RPMI7951 (cell line): ENCODE measurements around the gene SHCBP1. TPM values are rescaled to one million over a fixed set of nuclear protein-coding genes. Genes with fewer than 3 reads are reported as not detected.

ENCODE experiments used
- DNase-seq: peaks from one replicate; pipeline ENCODE4 v3.0.0-alpha.2; 2012; ENCODE audit warnings: low read depth
- total RNA-seq: library from RNA; depleted of rRNA; stranded (reverse); fragments of >200 nt; shearing (Covaris generic); gene quantifications from 2 replicates; pipeline ENCODE4 v1.2.3, GENCODE V29; 2014

Gene SHCBP1
- total RNA-seq, 1 experiment from 2014 or later: 56.6 TPM

DNA sequence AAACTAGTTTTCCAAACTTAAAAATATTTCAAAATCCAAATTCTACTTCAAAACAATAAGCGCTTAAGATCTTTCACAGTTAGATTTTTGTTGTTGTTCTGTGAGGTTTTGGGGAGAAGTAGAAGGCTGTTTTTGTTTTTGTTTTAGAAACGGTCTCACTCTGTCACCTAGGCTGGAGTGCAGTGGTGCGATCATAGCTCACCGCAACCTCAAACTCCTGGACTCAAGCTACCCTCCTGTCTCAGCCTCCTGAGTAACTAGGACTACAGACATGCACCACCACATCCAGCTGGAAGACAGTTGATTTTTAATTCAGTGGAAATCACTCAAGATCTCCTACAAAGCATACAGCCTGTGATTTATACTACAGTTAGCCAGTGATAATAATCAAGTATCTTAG, 2.7 kb downstream of the SHCBP1 start:
- DNase-seq: no peak

GRCh38 chr16:46614006-46614405, 7.2 kb downstream of the SHCBP1 start:
- DNase-seq: no peak

GRCh38 chr16:46613352-46613751, 7.8 kb downstream of the SHCBP1 start:
- DNase-seq: no peak

GRCh38 chr16:46612121-46612520, 9.1 kb downstream of the SHCBP1 start:
- DNase-seq: no peak

GRCh38 chr16:46607529-46607928, 13.7 kb downstream of the SHCBP1 start:
- peak; percentile 45 for DNase-seq

DNA sequence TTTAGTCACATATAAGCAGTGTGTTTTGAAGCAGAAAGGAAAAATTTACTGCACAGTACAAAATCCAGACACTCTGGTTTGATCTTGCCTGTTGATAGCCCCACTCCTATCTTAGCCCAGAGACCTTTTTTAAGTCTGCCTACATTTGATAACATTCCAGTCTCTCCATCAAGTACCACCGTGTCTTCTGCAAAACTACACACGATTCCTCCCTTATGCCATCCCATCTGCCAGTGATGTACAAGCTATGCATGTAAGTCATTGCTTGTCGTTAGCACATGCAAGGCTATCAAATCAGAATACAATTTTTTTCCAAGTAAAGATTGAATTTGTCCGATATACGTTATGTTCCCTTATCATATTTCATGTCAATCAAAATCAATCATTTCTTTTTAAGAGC, 14.9 kb downstream of the SHCBP1 start:
- DNase-seq: no peak

GRCh38 chr16:46591257-46591656, 29.9 kb downstream of the SHCBP1 start:
- DNase-seq: no peak

GRCh38 chr16:46586011-46586577, 35.1 kb downstream of the SHCBP1 start:
- no peak for DNase-seq

- no peak for DNase-seq
Observed at GRCh38 chr16:46583036-46583435, 38.1 kb downstream of the SHCBP1 start.

DNA sequence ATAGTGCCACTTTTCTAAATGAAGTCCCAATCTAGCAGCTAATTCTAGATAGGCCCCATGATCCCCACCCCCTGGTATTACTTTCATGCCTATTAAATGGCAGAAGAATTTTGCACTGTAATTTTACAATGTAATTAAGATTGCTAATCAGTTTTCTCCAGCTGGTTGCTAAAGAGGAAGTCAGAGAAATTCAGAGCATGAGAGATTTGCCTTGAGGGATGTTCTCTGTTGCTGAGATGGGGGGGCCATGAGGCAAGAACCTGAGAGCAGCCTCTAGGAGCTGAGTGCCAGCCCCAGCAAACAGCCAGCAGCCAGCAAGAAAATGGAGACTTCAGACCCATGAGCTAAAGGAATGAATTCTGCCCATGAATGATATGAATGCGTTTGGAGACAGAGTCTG, 38.9 kb downstream of the SHCBP1 start:
- no peak for DNase-seq

DNA sequence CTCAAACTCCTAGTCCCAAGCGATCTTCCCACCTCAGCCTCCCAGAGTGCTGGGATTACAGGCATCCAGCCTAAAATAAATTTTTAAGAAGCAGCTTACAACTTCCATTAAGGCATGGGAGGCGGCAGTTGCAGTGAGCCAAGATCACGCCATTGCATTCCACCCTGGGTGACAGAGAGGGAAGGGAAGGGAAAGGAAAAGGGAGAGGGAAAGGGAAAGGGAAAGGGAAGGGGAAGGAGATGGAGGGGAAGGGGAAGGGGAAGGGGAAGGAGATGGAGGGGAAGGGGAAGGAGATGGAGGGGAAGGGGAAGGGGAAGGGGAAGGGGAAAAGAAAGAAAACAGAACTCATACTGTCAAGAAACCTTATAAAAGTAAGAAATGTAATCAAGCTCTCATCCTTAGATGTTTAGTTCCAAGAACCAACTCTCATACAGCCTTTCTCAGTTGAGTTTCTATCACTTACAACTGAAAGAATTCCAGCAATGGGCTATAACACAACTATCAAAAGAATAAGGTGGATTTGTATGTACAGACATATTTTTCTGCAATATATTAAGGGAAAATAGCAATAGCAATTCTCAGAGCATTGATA, 43.1 kb downstream of the SHCBP1 start:
- DNase-seq: no peak

- no peak for DNase-seq
Observed at GRCh38 chr16:46573834-46574159, 47.4 kb downstream of the SHCBP1 start.

DNA sequence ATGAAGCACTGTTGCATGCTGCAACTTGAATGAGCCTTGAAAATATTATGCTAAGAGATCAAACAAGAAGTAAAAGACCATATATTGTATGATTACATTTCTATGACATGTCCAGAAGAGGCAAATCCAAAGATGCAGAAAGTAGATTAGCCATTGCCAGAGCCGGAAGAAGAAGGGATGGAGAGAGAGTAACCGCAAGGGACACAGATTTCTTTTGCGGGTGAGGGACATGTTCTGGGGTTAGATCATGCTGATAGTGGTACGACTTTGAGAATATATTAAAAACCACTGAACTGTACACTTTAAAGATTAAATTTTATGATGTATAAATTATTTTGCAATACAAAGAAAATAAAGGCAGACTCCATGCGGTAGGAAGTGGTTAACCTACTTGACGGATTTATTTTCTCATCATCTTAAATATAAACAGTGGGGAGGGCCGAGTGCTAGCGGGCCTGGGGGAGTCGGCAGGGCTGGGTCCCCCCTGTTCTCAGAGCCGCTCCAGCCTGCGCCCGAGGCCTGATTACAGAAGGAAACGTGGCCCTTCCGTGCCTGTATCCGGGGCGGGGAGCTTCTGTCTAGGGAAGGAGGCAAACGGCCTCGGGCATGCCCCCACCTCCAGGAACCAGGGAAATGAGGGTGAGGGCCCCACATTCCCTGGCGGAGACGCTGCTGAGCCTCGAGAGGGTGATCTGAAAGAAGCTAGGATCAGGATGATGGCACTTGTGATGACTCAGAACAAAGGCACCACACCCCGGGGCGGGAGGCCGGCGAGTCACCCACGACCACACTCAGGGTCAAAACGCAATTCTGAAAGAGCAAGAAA, 48.0 kb downstream of the SHCBP1 start:
- peak; percentile 92 for DNase-seq

- no peak for DNase-seq
Observed at GRCh38 chr16:46569231-46569735, 51.9 kb downstream of the SHCBP1 start.

DNA sequence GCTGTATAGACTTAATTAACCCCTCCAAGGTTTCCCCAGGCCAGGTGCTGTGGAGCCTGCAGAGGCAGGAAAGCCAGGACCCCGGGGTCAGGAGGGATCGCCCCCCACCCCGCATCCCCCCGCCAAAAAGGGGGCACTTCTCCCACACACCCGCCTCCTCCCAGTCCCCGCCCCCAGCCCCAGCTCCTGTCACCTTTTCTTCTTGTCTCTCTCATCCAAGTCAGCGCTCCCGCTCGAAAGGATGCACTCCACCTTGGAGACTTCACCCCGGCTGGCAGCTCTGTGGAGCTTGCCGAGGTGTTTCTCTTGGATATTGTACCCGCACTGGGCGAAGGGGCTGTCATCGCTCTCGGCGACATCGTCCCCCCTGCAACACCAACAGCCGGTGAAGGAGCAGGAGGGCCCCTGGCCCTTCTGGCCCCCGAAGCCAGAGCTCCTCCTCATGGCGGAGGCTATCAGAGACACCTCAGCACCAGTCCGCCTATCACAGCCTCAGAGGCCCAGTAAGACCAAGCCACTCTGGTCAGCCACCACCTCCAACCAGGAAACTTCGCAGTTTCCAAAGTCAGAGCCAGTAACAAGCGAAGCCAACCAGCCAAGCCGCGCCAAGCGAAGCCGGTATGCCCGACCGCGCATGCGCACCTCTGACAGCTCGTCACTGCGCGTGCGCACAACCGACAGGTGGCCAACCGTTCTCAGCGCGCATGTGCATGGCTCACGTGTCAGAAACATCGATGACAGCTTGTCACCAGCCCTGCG, 52.5 kb downstream of the SHCBP1 start:
- DNase-seq: no peak

DNA sequence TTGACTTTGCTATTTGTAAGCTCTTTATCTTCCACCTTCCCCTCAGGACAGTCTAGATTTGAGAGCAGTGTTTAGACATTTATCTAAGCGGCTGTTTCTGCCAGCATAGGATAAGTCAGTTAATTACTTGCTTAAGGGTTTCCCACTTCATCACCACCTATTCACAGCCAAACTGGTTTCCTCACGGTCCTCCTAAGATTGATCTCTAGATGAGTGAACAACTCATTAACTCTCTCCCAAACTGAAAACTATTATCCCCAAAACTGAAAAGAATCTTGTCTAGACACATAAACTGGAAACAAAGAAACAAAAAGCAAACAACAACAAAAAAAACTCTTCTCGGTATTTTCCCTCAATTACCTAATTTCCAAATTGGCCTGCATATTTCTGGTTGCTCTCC, 58.2 kb downstream of the SHCBP1 start:
- DNase-seq: no peak

- DNase-seq: no peak
Observed at GRCh38 chr16:46558018-46558417, 63.2 kb downstream of the SHCBP1 start.

GRCh38 chr16:46555951-46556350, 65.2 kb downstream of the SHCBP1 start:
- DNase-seq: peak; percentile 26

DNA sequence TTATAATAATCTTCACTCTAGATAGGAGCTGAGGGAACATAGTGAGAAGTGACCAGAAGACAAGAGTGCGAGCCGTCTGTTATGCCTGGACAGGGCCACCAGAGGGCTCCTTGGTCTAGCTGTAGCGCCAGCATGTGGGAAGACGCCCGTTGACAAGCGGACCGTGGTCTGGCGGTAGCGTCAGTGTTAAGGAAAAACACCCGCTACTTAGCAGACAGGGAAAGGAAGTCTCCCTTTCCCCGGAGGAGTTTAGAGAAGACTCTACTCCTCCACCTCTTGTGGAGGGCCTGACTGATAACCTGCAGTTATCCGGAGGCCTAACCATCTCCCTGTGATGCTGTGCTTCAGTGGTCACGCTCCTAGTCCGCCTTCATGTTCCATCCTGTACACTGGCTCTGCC, 66.7 kb downstream of the SHCBP1 start:
- DNase-seq: peak; percentile 75

DNA sequence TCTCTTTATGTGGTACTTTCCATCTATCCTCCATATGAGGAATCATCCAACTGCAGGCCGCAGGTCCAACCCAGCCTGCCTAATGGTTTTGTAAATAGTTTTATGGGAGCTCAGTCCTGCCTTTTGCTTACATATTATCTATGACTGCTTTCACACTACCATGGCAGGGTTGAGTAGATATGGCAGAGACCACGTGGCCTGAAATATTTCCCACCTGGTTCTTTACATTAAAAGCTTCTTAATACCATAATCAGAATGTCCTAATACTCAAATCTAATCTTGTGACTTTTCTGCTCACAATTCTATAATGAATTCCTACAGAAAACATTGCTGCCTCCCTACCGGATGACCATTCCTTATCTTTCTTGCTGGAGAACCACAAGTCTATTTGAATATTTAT, 71.7 kb downstream of the SHCBP1 start:
- no peak for DNase-seq
